ENCODE results near the gene PLEKHH2. TPM values are rescaled to one million over a fixed set of nuclear protein-coding genes. Genes with fewer than 3 reads are reported as not detected.
A peak's percentile ranks its signal among the peaks of the same experiment; 100 is the strongest.
"Not testable (repeated sequence)": the region's sequence is repeated elsewhere in the genome, so short reads cannot be mapped to it uniquely, and the experiment has no call there.

PLEKHH2 gene
- total RNA-seq, 1 donor from 2014 or later, result 1.8 TPM

DNA sequence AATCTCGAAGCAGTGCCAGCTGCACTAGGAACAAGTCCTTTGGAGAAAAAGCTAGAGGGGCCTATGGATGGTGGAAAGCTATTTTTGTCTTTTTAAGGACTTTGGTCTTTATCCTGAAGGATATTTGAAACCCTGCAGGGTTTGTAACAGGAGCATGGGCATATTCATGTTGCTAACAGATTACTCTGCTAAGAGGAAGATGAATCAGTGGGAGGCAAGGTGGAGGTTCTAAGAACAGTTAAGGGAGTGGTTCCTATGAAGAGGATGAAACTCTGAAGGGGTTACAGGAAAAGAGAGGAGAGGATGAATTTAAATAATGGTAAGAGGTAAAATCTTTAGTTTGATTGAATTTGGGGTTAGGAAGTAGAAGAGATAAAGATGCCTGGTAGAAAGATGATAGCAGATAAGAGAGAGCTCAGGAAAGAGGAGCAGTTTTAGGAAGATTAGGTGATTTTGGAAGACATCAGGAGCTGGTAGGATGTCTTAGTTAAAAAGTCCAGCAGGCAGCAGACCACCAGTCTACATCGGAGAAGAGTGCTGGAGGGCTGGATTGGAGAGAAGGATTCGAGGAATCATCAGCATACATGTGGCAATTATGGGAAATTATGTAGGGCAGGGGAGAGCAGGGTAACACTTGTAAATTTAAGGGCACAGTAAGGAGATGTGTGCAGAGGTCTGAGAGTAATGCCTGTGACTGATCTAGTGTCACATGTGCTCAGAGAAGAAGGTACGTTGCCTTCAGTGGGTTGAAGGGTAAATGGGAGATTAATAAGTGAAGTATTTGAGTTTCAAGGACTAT is 78.4 kb downstream of the PLEKHH2 start:
- DNase-seq (ENCODE audit: low read depth) (peak; percentile 46), FAIRE-seq (no peak)
- no peaks in the 10 kb centered on the region for H3K27me3 ChIP-seq (ENCODE audit: control insufficient read depth, insufficient read depth, low read length)
- no peaks in the 10 kb centered on the region for H3K36me3 ChIP-seq (ENCODE audit: control insufficient read depth, insufficient read depth, low read length)
- TF ChIP-seq, protein P1, sequence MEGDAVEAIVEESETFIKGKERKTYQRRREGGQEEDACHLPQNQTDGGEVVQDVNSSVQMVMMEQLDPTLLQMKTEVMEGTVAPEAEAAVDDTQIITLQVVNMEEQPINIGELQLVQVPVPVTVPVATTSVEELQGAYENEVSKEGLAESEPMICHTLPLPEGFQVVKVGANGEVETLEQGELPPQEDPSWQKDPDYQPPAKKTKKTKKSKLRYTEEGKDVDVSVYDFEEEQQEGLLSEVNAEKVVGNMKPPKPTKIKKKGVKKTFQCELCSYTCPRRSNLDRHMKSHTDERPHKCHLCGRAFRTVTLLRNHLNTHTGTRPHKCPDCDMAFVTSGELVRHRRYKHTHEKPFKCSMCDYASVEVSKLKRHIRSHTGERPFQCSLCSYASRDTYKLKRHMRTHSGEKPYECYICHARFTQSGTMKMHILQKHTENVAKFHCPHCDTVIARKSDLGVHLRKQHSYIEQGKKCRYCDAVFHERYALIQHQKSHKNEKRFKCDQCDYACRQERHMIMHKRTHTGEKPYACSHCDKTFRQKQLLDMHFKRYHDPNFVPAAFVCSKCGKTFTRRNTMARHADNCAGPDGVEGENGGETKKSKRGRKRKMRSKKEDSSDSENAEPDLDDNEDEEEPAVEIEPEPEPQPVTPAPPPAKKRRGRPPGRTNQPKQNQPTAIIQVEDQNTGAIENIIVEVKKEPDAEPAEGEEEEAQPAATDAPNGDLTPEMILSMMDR (IDR thresholded peaks at IDR 0.05; ENCODE audit: insufficient read depth, low read length, severe bottlenecking), result no peak
- no peak overlapping the region for H3K4me3 ChIP-seq (ENCODE audit: low read depth, low read length)

DNA sequence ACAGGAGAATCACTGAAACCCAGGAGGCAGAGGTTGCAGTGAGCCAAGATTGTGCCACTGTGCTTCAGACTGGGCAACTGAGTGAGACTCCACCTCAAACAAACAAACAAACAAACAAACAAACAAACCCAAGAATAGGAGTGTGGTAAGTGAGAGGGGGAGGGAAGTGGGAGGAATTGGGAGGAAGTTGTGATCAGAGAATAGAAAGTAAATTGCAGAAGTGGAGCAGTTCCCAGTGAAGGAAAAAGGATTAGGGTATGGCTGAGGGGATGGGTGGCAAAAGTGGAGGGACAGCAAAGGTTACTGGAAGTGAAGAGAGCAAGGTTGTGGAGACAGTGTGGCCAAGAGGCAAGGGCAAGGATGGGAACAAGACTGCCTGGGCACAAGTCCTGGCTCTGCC is 80.3 kb downstream of the PLEKHH2 start:
- Histone ChIP-seq H3K36me3 (ENCODE audit: control insufficient read depth, insufficient read depth, low read length) (no peaks in the 10 kb centered on the region), H3K4me3 (ENCODE audit: low read depth, low read length) (no peak overlapping the region), H3K27me3 (ENCODE audit: control insufficient read depth, insufficient read depth, low read length) (no peaks in the 10 kb centered on the region)
- FAIRE-seq (no peak), DNase-seq (ENCODE audit: low read depth) (no peak)
- TF ChIP-seq, protein P1 (IDR thresholded peaks at IDR 0.05; ENCODE audit: insufficient read depth, low read length, severe bottlenecking), result no peak

DNA sequence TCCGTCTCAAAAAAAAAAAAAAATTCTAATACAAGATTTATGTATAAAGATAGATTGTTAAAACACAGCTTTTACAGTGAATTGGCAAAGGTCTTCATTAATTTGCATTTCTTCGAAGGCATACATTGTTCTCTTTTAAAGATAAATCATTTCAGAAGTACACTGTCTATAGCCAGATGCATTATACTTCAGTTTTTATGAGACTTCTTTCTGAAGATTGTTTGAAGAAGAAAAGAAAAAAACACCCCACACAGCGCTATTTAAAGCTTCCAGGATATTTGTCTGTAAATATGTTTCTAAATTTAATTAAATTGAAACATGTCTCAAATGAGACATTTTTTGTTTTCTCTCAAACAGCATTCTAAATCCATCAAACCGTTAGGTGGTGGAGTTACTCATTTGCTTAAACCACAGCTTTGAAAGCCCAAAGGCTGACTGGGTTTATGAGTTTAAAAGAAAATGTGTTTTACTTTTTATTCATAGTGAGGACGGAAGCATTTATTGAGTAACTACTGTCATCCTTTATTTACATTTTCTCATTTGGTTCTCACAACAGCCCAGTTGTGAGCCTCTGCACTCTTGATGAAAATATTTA is 81.6 kb downstream of the PLEKHH2 start:
- TF ChIP-seq, protein P1 (IDR thresholded peaks at IDR 0.05; ENCODE audit: insufficient read depth, low read length, severe bottlenecking), result no peak
- no peaks in the 10 kb centered on the region for H3K36me3 ChIP-seq (ENCODE audit: control insufficient read depth, insufficient read depth, low read length)
- FAIRE-seq (no peak), DNase-seq (ENCODE audit: low read depth) (no peak)
- no peaks in the 10 kb centered on the region for H3K27me3 ChIP-seq (ENCODE audit: control insufficient read depth, insufficient read depth, low read length)
- no peak overlapping the region for H3K4me3 ChIP-seq (ENCODE audit: low read depth, low read length)

DNA sequence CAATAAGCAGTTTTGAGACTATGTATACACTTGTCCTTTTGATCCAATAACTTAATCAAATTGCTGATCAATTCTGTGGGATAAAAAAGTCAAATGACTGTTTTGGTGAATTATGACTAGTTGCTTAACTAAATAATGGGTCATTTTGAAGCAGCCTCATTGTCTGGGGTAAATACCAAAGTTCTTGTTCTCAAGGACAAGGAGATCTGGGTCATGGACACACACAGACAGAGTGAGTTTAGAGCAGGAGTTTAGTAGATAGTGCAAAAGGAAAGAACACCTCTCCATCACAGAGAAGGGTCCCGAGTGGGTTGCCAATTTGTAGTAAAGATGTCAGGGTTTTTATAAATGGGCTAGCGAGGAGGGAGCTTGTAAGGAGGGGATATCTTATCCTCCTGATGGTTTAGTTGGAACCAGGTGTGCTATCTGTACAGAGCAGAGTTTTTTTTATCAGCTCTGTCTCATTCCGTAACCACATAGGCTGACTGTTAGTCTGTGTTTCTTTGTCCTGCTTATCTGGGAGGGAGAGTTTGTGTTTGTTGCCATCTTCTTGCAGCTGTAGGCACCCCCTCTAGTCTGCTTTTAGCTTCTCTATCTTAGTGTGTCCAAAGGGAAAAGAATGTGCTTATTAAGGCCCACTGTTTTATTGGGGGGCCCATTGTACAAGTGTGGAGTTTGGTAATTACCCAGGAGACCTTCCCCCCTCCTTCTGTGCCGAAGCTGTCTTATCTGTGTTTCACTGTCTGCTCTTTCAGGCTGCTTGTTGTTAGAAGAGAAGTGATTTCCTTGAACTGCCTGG is 87.9 kb downstream of the PLEKHH2 start:
- no peaks in the 10 kb centered on the region for H3K27me3 ChIP-seq (ENCODE audit: control insufficient read depth, insufficient read depth, low read length)
- no peak overlapping the region for H3K4me3 ChIP-seq (ENCODE audit: low read depth, low read length)
- no peak for FAIRE-seq
- no peak for DNase-seq (ENCODE audit: low read depth)
- no peaks in the 10 kb centered on the region for H3K36me3 ChIP-seq (ENCODE audit: control insufficient read depth, insufficient read depth, low read length)
- TF ChIP-seq, protein P1 (IDR thresholded peaks at IDR 0.05; ENCODE audit: insufficient read depth, low read length, severe bottlenecking), result no peak

DNA sequence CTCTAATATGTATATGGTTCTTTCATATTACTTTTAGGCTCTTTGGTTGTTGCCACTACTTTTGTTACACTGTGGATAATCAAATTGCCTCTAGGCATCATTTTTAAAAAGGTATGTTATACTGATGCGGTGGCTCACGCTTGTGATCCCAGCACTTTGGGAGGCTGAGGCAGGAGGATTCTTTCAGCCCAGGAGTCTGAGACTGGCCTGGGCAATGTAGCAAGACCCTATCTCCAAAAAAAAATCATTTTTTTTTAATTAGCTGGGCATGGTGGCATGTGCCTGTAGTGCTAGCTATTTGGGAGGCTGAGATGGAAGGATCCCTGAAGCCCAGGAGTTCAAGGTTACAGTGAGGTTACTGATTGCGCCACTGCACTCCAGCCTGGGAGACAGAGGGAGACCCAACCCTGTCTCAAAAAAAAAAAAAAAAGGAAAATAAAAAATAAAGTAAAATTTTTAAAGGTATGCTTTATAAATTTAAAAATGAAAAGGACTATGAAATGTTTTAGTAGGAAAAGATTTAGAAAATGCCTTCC is 88.7 kb downstream of the PLEKHH2 start:
- TF ChIP-seq, protein P1 (IDR thresholded peaks at IDR 0.05; ENCODE audit: insufficient read depth, low read length, severe bottlenecking), result no peak
- DNase-seq (ENCODE audit: low read depth) (no peak), FAIRE-seq (no peak)
- Histone ChIP-seq H3K27me3 (ENCODE audit: control insufficient read depth, insufficient read depth, low read length) (no peaks in the 10 kb centered on the region), H3K36me3 (ENCODE audit: control insufficient read depth, insufficient read depth, low read length) (no peaks in the 10 kb centered on the region), H3K4me3 (ENCODE audit: low read depth, low read length) (no peak overlapping the region)

DNA sequence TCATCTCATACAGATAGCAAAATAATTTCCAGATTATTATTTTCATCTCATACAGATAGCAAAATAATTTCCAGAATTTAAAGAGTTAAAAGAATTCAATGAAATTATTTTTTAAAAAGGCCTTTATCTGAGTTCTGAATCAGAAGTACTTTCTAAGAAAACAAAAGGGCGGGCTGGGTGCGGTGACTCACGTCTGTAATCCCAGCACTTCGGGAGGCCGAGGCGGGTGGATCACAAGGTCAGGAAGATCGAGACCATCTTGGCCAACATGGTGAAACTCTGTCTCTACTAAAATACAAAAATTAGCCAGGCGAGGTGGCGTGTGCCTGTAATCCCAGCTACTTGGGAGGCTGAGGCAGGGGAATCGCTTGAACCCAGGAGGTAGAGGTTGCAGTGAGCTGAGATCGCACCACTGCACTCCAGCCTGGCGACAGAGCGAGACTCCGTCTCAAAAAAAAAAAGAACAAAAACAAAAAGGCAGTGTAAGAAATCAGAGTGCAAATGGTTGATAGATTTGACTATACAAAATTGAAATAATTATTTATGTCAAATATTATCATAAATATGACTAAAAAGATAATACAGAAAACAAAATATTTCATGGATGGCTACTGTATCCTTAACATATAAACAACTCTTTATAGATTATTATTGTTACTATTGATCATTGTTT is 90.0 kb downstream of the PLEKHH2 start:
- not testable (repeated sequence) for FAIRE-seq; H3K36me3 ChIP-seq (ENCODE audit: control insufficient read depth, insufficient read depth, low read length); H3K4me3 ChIP-seq (ENCODE audit: low read depth, low read length); H3K27me3 ChIP-seq (ENCODE audit: control insufficient read depth, insufficient read depth, low read length)
- peak; percentile 25 for DNase-seq (ENCODE audit: low read depth)

Data from bronchial epithelial cell (primary cell).